K562 (cell line): ENCODE results near the gene ATP6V1G1. TPM values are rescaled to one million over a fixed set of nuclear protein-coding genes. Genes with fewer than 3 reads are reported as not detected.

Experiments used
- HEY1 ChIP-seq: fragments of 250-450 bp; sonication (Bioruptor Pico); IDR thresholded peaks from 2 replicates; pipeline ENCODE4 v1.5.0; 2020; ENCODE audit warnings: mild to moderate bottlenecking, moderate library complexity, borderline replicate concordance
- KDM1A ChIP-seq, 2 experiments: fragments of 450-650 bp; IDR thresholded peaks; 2 replicates each; pipeline ENCODE4 v1.6.1; 2016; ENCODE audit warnings: mild to moderate bottlenecking in 2 of 2
- MAFK ChIP-seq: IDR thresholded peaks from 2 replicates; pipeline ENCODE4 v1.6.1; 2011; ENCODE audit warnings: low read length, improper control_type of control experiment
- MITF ChIP-seq: IDR thresholded peaks from 2 replicates; pipeline ENCODE4 v1.6.1; 2014; ENCODE audit warnings: antibody characterized with exemption
- MTA3 ChIP-seq: fragments of 450-650 bp; formaldehyde crosslinking; IDR thresholded peaks from 2 replicates; pipeline ENCODE4 v1.6.1; 2017; ENCODE audit warnings: mild to moderate bottlenecking, borderline replicate concordance
- NR0B1 ChIP-seq: fragments of 450-650 bp; IDR thresholded peaks from one replicate; pipeline ENCODE4 v1.6.1; 2018; ENCODE audit warnings: mild to moderate bottlenecking, moderate library complexity; ENCODE audit not compliant: partially characterized antibody
- ZEB2 ChIP-seq: fragments of 450-650 bp; IDR thresholded peaks from 2 replicates; pipeline ENCODE4 v1.6.1; 2016
- polyA plus RNA-seq, 8 experiments: library from polyadenylated mRNA; depleted of rRNA in 4 of 8; stranded (reverse) in 5 of 8; unstranded in 3 of 8; fragments of >200 nt; fragmentation: Nextera tagmentation in 2 of 8; fragmentation: Illumina TruSeq in 1 of 8; extraction: Ambion mirVana in 2 of 8; extraction: Trizol in 1 of 8; gene quantifications; 2 replicates each; pipeline versions ENCODE4 v1.2.1 to v1.2.3, GENCODE V29; 2011 to 2014; ENCODE audit warnings: inconsistent platforms in 1 of 8, missing spikeins in 1 of 8
- total RNA-seq, 7 experiments: library from RNA; depleted of rRNA in 6 of 7; stranded (reverse); fragments of >200 nt in 6 of 7; fragmentation: Illumina TruSeq in 2 of 7; extraction: Trizol in 2 of 7; gene quantifications; 2 replicates each; pipeline versions ENCODE4 v1.2.1 to v1.2.3, GENCODE V29; 2011 to 2021; ENCODE audit warnings: low replicate concordance in 1 of 7
- TF ChIP-seq, protein P1 (sequence below): sonication (generic); formaldehyde crosslinking; IDR thresholded peaks from 2 replicates; pipeline ENCODE4 v1.8.1; 2023; ENCODE audit warnings: mild to moderate bottlenecking, missing genetic modification reagents
- TF ChIP-seq, protein P2 (sequence below): fragments of 450-650 bp; IDR thresholded peaks from 2 replicates; pipeline ENCODE4 v1.6.1; 2016; ENCODE audit warnings: low read depth

ATP6V1G1 gene
- total and polyA plus RNA-seq, 9 of the 15 experiments (the other 6 are each of a cell fraction or from before 2014, with no cell fraction given): 88.4 to 492 (median 193) TPM

DNA sequence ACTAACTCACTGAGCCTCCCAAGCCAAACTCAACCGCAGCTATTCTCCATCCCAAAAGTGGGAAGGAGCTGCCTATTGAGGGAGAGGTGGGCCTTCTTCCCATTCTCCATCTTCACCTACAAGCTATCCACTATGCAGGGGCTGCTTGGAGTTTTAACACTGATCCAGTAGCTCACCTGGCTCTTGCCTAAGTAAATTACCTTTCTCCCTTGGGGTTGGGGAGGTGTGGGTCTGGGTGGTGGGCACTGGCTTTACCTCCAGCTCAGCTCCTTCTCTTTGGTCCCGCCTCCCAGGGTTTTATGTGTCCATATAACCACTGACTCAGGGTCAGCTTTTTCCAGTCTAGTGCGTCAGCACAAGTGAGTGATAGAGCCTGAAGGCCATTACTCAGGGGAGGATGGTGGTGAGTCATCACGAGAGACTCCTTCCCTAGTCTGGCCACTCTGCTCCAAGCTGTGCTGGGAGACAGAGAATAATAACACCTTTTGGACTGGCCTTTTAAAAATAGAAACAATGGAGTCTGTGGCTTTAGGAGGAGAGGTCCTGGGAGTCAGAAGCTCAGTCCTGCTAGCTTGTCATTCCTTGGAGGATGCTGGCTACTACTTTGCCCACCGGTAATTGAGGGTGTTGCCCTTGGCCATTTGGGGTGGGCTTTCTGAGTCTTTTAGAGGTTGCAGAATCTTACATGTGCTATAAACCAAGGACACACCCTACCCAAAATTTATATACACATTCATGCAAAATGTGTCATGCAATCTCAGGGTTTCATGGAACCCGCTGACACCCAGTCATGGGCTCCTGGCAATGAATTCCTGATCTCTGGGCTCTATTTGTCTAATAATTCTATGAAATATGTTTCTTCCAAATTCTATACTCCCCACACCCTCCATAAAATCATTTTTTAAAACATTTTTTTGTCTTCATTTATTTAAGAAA lies 35.6 kb upstream of the ATP6V1G1 start (continued):
- TF ChIP-seq, protein P1, sequence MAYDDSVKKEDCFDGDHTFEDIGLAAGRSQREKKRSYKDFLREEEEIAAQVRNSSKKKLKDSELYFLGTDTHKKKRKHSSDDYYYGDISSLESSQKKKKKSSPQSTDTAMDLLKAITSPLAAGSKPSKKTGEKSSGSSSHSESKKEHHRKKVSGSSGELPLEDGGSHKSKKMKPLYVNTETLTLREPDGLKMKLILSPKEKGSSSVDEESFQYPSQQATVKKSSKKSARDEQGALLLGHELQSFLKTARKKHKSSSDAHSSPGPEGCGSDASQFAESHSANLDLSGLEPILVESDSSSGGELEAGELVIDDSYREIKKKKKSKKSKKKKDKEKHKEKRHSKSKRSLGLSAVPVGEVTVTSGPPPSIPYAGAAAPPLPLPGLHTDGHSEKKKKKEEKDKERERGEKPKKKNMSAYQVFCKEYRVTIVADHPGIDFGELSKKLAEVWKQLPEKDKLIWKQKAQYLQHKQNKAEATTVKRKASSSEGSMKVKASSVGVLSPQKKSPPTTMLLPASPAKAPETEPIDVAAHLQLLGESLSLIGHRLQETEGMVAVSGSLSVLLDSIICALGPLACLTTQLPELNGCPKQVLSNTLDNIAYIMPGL (CRISPR knock-in tag): no peak
- TF ChIP-seq KDM1A (IDR thresholded peaks at IDR 0.05): peak; percentile 42 to 60; a peak in 2 of 4 replicates
- TF ChIP-seq MITF: peak; percentile 59; the same call in 1 of the 2 replicates
- TF ChIP-seq, protein P2, sequence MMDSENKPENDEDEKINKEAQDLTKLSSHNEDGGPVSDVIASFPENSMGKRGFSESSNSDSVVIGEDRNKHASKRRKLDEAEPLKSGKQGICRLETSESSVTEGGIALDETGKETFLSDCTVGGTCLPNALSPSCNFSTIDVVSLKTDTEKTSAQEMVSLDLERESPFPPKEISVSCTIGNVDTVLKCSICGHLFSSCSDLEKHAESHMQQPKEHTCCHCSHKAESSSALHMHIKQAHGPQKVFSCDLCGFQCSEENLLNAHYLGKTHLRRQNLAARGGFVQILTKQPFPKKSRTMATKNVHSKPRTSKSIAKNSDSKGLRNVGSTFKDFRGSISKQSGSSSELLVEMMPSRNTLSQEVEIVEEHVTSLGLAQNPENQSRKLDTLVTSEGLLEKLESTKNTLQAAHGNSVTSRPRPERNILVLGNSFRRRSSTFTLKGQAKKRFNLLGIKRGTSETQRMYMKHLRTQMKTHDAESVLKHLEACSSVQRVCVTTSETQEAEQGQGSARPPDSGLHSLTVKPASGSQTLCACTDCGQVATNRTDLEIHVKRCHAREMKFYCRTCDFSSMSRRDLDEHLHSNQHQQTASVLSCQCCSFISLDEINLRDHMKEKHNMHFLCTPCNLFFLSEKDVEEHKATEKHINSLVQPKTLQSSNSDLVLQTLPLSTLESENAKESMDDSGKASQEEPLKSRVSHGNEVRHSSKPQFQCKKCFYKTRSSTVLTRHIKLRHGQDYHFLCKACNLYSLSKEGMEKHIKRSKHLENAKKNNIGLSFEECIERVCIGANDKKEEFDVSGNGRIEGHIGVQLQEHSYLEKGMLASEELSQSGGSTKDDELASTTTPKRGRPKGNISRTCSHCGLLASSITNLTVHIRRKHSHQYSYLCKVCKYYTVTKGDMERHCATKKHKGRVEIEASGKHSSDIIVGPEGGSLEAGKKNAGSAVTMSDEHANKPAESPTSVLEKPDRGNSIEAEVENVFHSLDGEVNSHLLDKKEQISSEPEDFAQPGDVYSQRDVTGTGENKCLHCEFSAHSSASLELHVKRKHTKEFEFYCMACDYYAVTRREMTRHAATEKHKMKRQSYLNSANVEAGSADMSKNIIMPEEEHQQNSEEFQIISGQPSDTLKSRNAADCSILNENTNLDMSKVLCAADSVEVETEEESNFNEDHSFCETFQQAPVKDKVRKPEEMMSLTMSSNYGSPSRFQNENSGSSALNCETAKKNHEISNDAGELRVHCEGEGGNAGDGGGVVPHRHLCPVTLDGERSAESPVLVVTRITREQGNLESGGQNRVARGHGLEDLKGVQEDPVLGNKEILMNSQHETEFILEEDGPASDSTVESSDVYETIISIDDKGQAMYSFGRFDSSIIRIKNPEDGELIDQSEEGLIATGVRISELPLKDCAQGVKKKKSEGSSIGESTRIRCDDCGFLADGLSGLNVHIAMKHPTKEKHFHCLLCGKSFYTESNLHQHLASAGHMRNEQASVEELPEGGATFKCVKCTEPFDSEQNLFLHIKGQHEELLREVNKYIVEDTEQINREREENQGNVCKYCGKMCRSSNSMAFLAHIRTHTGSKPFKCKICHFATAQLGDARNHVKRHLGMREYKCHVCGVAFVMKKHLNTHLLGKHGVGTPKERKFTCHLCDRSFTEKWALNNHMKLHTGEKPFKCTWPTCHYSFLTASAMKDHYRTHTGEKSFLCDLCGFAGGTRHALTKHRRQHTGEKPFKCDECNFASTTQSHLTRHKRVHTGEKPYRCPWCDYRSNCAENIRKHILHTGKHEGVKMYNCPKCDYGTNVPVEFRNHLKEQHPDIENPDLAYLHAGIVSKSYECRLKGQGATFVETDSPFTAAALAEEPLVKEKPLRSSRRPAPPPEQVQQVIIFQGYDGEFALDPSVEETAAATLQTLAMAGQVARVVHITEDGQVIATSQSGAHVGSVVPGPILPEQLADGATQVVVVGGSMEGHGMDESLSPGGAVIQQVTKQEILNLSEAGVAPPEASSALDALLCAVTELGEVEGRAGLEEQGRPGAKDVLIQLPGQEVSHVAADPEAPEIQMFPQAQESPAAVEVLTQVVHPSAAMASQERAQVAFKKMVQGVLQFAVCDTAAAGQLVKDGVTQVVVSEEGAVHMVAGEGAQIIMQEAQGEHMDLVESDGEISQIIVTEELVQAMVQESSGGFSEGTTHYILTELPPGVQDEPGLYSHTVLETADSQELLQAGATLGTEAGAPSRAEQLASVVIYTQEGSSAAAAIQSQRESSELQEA: no peak
- TF ChIP-seq ZEB2: no peak
- no peak for TF ChIP-seq NR0B1
- peak; percentile 67; the same call in 1 of the 2 replicates for TF ChIP-seq MAFK
- TF ChIP-seq HEY1 (CRISPR knock-in tag): no peak
- TF ChIP-seq MTA3: no peak
